T-cell (primary cell): ENCODE data around the gene FMN1. TPM values are rescaled to one million over a fixed set of nuclear protein-coding genes. Genes with fewer than 3 reads are reported as not detected.

Experiments used
- ATAC-seq, 4 experiments: fragments of 200-7000 bp in 3 of 4; fragments of 150-1000 bp in 1 of 4; cut with Tn5 transposase; replicated peaks in 1 of 4; 1 replicate in 3 of 4; 2 replicates in 1 of 4; pipeline ENCODE4 v1.10.0; 2021; ENCODE audit warnings: moderate library complexity in 3 of 4, mild to moderate bottlenecking in 2 of 4, moderate number of reproducible peaks in 1 of 4
- CTCF ChIA-PET, 2 donors: fragments of 300-600 bp; sonication (Branson Sonifier 250); formaldehyde crosslinking; loops; one replicate each; lab custom pipeline; 2022; ENCODE audit warnings: antibody characterized with exemption in 2 of 2; lab: Charles Lee
- POLR2A ChIA-PET, 2 donors: fragments of 300-600 bp; sonication (Branson Sonifier 250); formaldehyde crosslinking; loops; one replicate each; lab custom pipeline; 2022; ENCODE audit warnings: antibody characterized with exemption in 2 of 2; lab: Charles Lee
- DNase-seq, 35 experiments: peaks; one replicate each; pipeline versions ENCODE4 v3.0.0 to v3.0.0-alpha.2; 2013 to 2023
- H3K27ac ChIP-seq: one replicate; pipeline ENCODE4 v1.5.1; 2013; ENCODE audit warnings: low read length
- H3K27me3 ChIP-seq, 2 experiments: replicated peaks in 1 of 2; 1 replicate in 1 of 2; 2 replicates in 1 of 2; pipeline versions ENCODE4 v1.6.1 to v1.7.0; 2013; ENCODE audit warnings: low read length in 1 of 2, mixed read lengths in 1 of 2; ENCODE audit not compliant: control insufficient read depth in 2 of 2, insufficient read depth in 2 of 2; ENCODE audit errors: extremely low read depth in 1 of 2
- H3K36me3 ChIP-seq, 2 donors: 1 replicate in 1 of 2; 2 replicates in 1 of 2; pipeline versions ENCODE4 v1.6.1 to v1.7.0; 2013; ENCODE audit warnings: low read length in 1 of 2; ENCODE audit not compliant: control insufficient read depth in 2 of 2, insufficient read depth in 1 of 2; ENCODE audit errors: extremely low read depth in 1 of 2
- H3K4me1 ChIP-seq, 2 experiments: 1 replicate in 1 of 2; 2 replicates in 1 of 2; pipeline versions ENCODE4 v1.6.1 to v1.7.0; 2013; ENCODE audit warnings: low read length in 2 of 2, mixed read lengths in 1 of 2; ENCODE audit not compliant: insufficient read depth in 2 of 2, control insufficient read depth in 1 of 2; ENCODE audit errors: extremely low read depth in 1 of 2
- H3K4me3 ChIP-seq, 2 donors: 1 replicate in 1 of 2; 2 replicates in 1 of 2; pipeline versions ENCODE4 v1.5.1 to v1.7.0; 2013; ENCODE audit warnings: mild to moderate bottlenecking in 2 of 2, low read length in 1 of 2, moderate library complexity in 1 of 2; ENCODE audit not compliant: control insufficient read depth in 1 of 2; ENCODE audit errors: extremely low read depth in 1 of 2
- H3K9me3 ChIP-seq: 2 replicates; pipeline ENCODE4 v1.7.0; 2013
- H3K27ac Mint-ChIP-seq, 2 donors: one replicate each; pipeline ENCODE4 v1.8.0; 2020 to 2021; ENCODE audit warnings: mild to moderate bottlenecking in 2 of 2, mixed read lengths in 2 of 2
- H3K27me3 Mint-ChIP-seq, 2 donors: one replicate each; pipeline ENCODE4 v1.8.0; 2021 to 2022; ENCODE audit warnings: mixed read lengths in 2 of 2
- H3K36me3 Mint-ChIP-seq: one replicate; pipeline ENCODE4 v1.8.0; 2021; ENCODE audit warnings: mixed read lengths
- H3K4me1 Mint-ChIP-seq, 3 donors: one replicate each; pipeline ENCODE4 v1.8.0; 2020 to 2022; ENCODE audit warnings: mixed read lengths in 3 of 3, mild to moderate bottlenecking in 1 of 3
- H3K4me3 Mint-ChIP-seq, 3 donors: one replicate each; pipeline ENCODE4 v1.8.0; 2020 to 2022; ENCODE audit warnings: mild to moderate bottlenecking in 3 of 3, mixed read lengths in 3 of 3, moderate library complexity in 3 of 3
- H3K9me3 Mint-ChIP-seq, 3 donors: one replicate each; pipeline ENCODE4 v1.8.0; 2020 to 2022; ENCODE audit warnings: mixed read lengths in 3 of 3
- WGBS: methylation state at CpG from one replicate; pipeline ENCODE4 v1.1.5; 2013; ENCODE audit warnings: missing lambda C conversion rate; ENCODE audit not compliant: insufficient coverage; 5-methylcytosine and 5-hydroxymethylcytosine counted together
- total RNA-seq, 35 experiments: library from RNA in 6 of 35; stranded (reverse) in 6 of 35; fragments of 120-200 nt in 1 of 35; gene quantifications; one replicate each; pipeline versions ENCODE4 v1.2.1 to v1.2.4 and lab custom pipeline; 2013 to 2026

FMN1 gene
- total RNA-seq, 5 donors from 2014 or later (not counting 1 experiment from before 2014, with no cell fraction given) = 0.20 to 22.4 (median 14.9) TPM

DNA sequence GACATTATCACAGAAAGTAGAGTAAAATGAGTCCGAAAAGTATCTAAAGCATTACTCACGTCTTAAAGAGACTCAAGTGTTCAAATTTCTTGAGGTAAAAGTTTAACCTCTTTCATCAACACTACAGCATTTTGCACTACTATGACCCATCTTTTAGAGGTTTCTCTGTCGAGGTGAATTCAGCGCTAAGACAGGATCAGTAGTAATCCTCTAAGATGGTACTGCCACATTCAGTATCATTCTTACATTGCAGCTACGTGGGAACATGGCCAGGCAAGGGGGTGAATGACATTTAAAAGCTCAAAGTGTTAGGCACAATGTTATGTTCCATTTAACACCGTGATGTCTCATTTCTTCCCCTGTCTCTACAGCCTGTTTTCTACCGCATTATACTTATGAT, 210.8 kb downstream of the FMN1 start:
- Mint-ChIP-seq H3K27me3 (peaks cover 0 to 4% of the 10 kb centered on the region in 2 donors), H3K4me3 (no peak overlapping the region), H3K36me3 (no peaks in the 10 kb centered on the region), H3K4me1 (peaks cover 0 to 14% (median 0%) of the 10 kb centered on the region in 3 donors), H3K27ac (no peak overlapping the region), H3K9me3 (no peaks in the 10 kb centered on the region)
- DNase-seq = no peak
- H3K36me3 ChIP-seq = no peaks in the 10 kb centered on the region
- H3K9me3 ChIP-seq = no peaks in the 10 kb centered on the region
- no peak overlapping the region for H3K4me3 ChIP-seq
- H3K4me1 ChIP-seq = no peaks in the 10 kb centered on the region
- CTCF ChIA-PET = interaction anchor here in 1 of 2 donors (0.7 kb wide), 1 partner anchor 43 kb away, joined by 3 read pairs; no protein-coding TSS in a partner anchor
- POLR2A ChIA-PET = no interaction called here
- no peak overlapping the region for H3K27ac ChIP-seq
- WGBS = no CpG with 5 or more reads among the region's 7 CpGs
- no peaks in the 10 kb centered on the region for H3K27me3 ChIP-seq
- ATAC-seq = no peak

DNA sequence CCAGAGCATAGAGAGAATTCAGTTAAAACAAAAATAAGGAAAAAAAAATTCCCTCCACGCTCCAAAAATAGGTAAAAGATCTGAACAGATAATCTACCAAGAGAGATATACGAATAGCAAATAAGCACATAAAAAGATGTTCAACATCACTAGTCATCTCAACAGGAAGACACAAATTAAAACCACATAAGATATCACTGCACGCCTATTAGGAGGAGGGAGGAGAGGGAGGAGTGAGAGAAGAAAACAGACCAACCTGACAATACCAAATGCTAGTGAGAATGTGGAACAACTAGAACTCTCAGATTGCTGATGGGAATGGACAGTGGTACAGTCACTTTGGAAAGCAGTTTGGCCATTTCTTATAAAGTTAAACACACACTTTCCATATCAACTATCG, 212.5 kb downstream of the FMN1 start:
- no CpG with 5 or more reads among the region's 4 CpGs for WGBS
- ChIA-PET POLR2A (interaction anchor here in 1 of 2 donors (0.6 kb wide), 1 partner anchor 15 kb away, joined by 5 read pairs; no protein-coding TSS in a partner anchor), CTCF (no interaction called here)
- Histone ChIP-seq H3K4me1 (no peaks in the 10 kb centered on the region), H3K36me3 (no peaks in the 10 kb centered on the region), H3K27me3 (no peaks in the 10 kb centered on the region), H3K4me3 (no peak overlapping the region), H3K9me3 (no peaks in the 10 kb centered on the region), H3K27ac (no peak overlapping the region)
- Mint-ChIP-seq H3K27me3 (peaks cover 0 to 4% of the 10 kb centered on the region in 2 donors), H3K9me3 (no peaks in the 10 kb centered on the region), H3K27ac (no peak overlapping the region), H3K4me1 (peaks cover 0 to 14% (median 0%) of the 10 kb centered on the region in 3 donors), H3K4me3 (no peak overlapping the region), H3K36me3 (no peaks in the 10 kb centered on the region)
- no peak for ATAC-seq
- DNase-seq = no peak

- DNase-seq (no peak), ATAC-seq (no peak)
- Mint-ChIP-seq H3K4me1 (peaks cover 0 to 14% (median 0%) of the 10 kb centered on the region in 3 donors), H3K27ac (no peak overlapping the region), H3K36me3 (no peaks in the 10 kb centered on the region), H3K27me3 (peaks cover 0 to 4% of the 10 kb centered on the region in 2 donors), H3K9me3 (no peaks in the 10 kb centered on the region), H3K4me3 (no peak overlapping the region)
- CTCF ChIA-PET = no interaction called here
- no CpG with 5 or more reads among the region's 1 CpG for WGBS
- Histone ChIP-seq H3K4me3 (no peak overlapping the region), H3K4me1 (no peaks in the 10 kb centered on the region), H3K27me3 (no peaks in the 10 kb centered on the region), H3K27ac (no peak overlapping the region), H3K9me3 (no peaks in the 10 kb centered on the region), H3K36me3 (no peaks in the 10 kb centered on the region)
- POLR2A ChIA-PET = no interaction called here
Measured at GRCh38 chr15:32981536-32981935, 213.0 kb downstream of the FMN1 start.

- Mint-ChIP-seq H3K27ac (no peak overlapping the region), H3K27me3 (peaks cover 0 to 6% of the 10 kb centered on the region in 2 donors), H3K4me3 (no peak overlapping the region), H3K36me3 (no peaks in the 10 kb centered on the region), H3K9me3 (no peaks in the 10 kb centered on the region), H3K4me1 (peaks cover 0 to 14% (median 0%) of the 10 kb centered on the region in 3 donors)
- 100% methylated on average over 1 of the region's 3 CpGs for WGBS
- ATAC-seq = no peak
- H3K4me3 ChIP-seq = no peak overlapping the region
- H3K27ac ChIP-seq = no peak overlapping the region
- POLR2A ChIA-PET = interaction anchor here (0.6 to 0.7 kb wide), 2 partner anchors 10 to 20 kb away, joined by 3 read pairs; no protein-coding TSS in a partner anchor
- no peaks in the 10 kb centered on the region for H3K27me3 ChIP-seq
- H3K4me1 ChIP-seq = no peaks in the 10 kb centered on the region
- no peak for DNase-seq
- no peaks in the 10 kb centered on the region for H3K36me3 ChIP-seq
- CTCF ChIA-PET = no interaction called here
- no peaks in the 10 kb centered on the region for H3K9me3 ChIP-seq
Measured at GRCh38 chr15:32979710-32980109, 214.8 kb downstream of the FMN1 start.

- peaks cover 0 to 9% (median 0%) of the 10 kb centered on the region in 3 donors for H3K4me1 Mint-ChIP-seq
- no peak overlapping the region for H3K4me3 Mint-ChIP-seq
- no CpG with 5 or more reads among the region's 1 CpG for WGBS
- ATAC-seq = no peak
- H3K4me1 ChIP-seq = no peaks in the 10 kb centered on the region
- H3K36me3 ChIP-seq = no peaks in the 10 kb centered on the region
- no peak overlapping the region for H3K27ac ChIP-seq
- DNase-seq = no peak
- H3K27me3 ChIP-seq = no peaks in the 10 kb centered on the region
- H3K27ac Mint-ChIP-seq = no peak overlapping the region
- ChIA-PET CTCF (no interaction called here), POLR2A (no interaction called here)
- H3K9me3 Mint-ChIP-seq = no peaks in the 10 kb centered on the region
- H3K36me3 Mint-ChIP-seq = no peaks in the 10 kb centered on the region
- peaks cover 0 to 6% of the 10 kb centered on the region in 2 donors for H3K27me3 Mint-ChIP-seq
- no peaks in the 10 kb centered on the region for H3K9me3 ChIP-seq
- no peak overlapping the region for H3K4me3 ChIP-seq
Measured at GRCh38 chr15:32977506-32977905, 217.0 kb downstream of the FMN1 start.

GRCh38 chr15:32974691-32975090, 219.8 kb downstream of the FMN1 start:
- Mint-ChIP-seq H3K4me3 (no peak overlapping the region), H3K4me1 (no peaks in the 10 kb centered on the region), H3K9me3 (no peaks in the 10 kb centered on the region), H3K36me3 (no peaks in the 10 kb centered on the region), H3K27me3 (peaks cover 0 to 6% of the 10 kb centered on the region in 2 donors), H3K27ac (no peak overlapping the region)
- WGBS = 100% methylated on average over 1 of the region's 1 CpG
- Histone ChIP-seq H3K4me1 (no peaks in the 10 kb centered on the region), H3K27ac (no peak overlapping the region), H3K4me3 (no peak overlapping the region), H3K9me3 (no peaks in the 10 kb centered on the region), H3K36me3 (no peaks in the 10 kb centered on the region), H3K27me3 (no peaks in the 10 kb centered on the region)
- CTCF ChIA-PET = no interaction called here
- DNase-seq (no peak), ATAC-seq (no peak)
- POLR2A ChIA-PET = no interaction called here

DNA sequence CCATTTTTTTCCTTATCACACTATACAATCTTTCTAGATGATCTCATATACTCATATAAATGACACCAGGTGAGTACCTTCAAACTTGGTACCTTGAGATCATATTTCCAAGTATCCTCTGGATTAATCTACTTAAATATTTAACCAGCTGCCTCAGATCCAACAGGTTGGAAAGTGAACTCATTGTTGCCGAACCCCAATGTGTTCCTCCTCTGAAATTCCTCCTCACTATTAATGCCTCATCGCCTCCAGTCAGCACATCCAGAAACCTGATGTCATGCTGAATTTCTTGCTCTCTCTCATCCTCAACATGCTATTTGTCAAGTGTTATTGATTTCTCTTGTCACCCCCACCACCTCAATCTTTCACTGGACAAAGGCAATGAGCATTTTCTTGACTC, 221.8 kb downstream of the FMN1 start:
- ATAC-seq = no peak
- no peaks in the 10 kb centered on the region for H3K27me3 ChIP-seq
- H3K36me3 ChIP-seq = no peaks in the 10 kb centered on the region
- Mint-ChIP-seq H3K9me3 (no peaks in the 10 kb centered on the region), H3K36me3 (no peaks in the 10 kb centered on the region), H3K4me3 (no peak overlapping the region), H3K27me3 (peaks cover 0 to 7% of the 10 kb centered on the region in 2 donors), H3K4me1 (no peaks in the 10 kb centered on the region), H3K27ac (no peak overlapping the region)
- no peaks in the 10 kb centered on the region for H3K9me3 ChIP-seq
- CTCF ChIA-PET = no interaction called here
- DNase-seq = no peak
- no CpG with 5 or more reads among the region's 2 CpGs for WGBS
- H3K27ac ChIP-seq = no peak overlapping the region
- no peaks in the 10 kb centered on the region for H3K4me1 ChIP-seq
- no peak overlapping the region for H3K4me3 ChIP-seq
- POLR2A ChIA-PET = no interaction called here
